WTC11 (cell line): ENCODE data around the gene SUB1. TPM values are rescaled to one million over a fixed set of nuclear protein-coding genes. Genes with fewer than 3 reads are reported as not detected.
"Not testable (repeated sequence)": the region's sequence is repeated elsewhere in the genome, so short reads cannot be mapped to it uniquely, and the experiment has no call there.

Source experiments
- ATAC-seq: fragments of 200-7000 bp; cut with Tn5 transposase; 2 replicates; pipeline ENCODE4 v1.10.0; 2021; ENCODE audit warnings: mild to moderate bottlenecking, moderate library complexity
- CTCF ChIA-PET: fragments of 300-600 bp; sonication (Branson Sonifier 250); formaldehyde crosslinking; loops from one replicate; lab custom pipeline; 2021; ENCODE audit warnings: antibody characterized with exemption; lab: Charles Lee
- POLR2A ChIA-PET: fragments of 350-600 bp; sonication (Branson Sonifier 250); formaldehyde crosslinking; loops from one replicate; lab custom pipeline; 2021; ENCODE audit warnings: antibody characterized with exemption; lab: Charles Lee
- DNase-seq: peaks from one replicate; pipeline ENCODE4 v3.0.0; 2021; ENCODE audit warnings: low spot score
- H3K27ac Mint-ChIP-seq: 2 replicates; pipeline ENCODE4 v1.8.0; 2021; ENCODE audit warnings: mixed read lengths
- H3K27me3 Mint-ChIP-seq: 2 replicates; pipeline ENCODE4 v1.8.0; 2021; ENCODE audit warnings: low read depth, mild to moderate bottlenecking, moderate library complexity, mixed read lengths
- H3K36me3 Mint-ChIP-seq: 2 replicates; pipeline ENCODE4 v1.8.0; 2021; ENCODE audit warnings: mixed read lengths
- H3K4me1 Mint-ChIP-seq: 2 replicates; pipeline ENCODE4 v1.8.0; 2022; ENCODE audit warnings: mixed read lengths
- H3K4me3 Mint-ChIP-seq: 2 replicates; pipeline ENCODE4 v1.8.0; 2021; ENCODE audit warnings: mild to moderate bottlenecking, moderate library complexity, mixed read lengths
- H3K9me3 Mint-ChIP-seq: 2 replicates; pipeline ENCODE4 v1.8.0; 2021; ENCODE audit warnings: mixed read lengths
- CBFB ChIP-seq: sonication (generic); formaldehyde crosslinking; IDR thresholded peaks from 2 replicates; pipeline ENCODE4 v1.8.1; 2022; ENCODE audit warnings: mild to moderate bottlenecking, low read depth, missing genetic modification reagents
- HMGA2 ChIP-seq: fragments of 250-450 bp; sonication (Bioruptor Pico); IDR thresholded peaks from 2 replicates; pipeline ENCODE4 v1.4.0; 2021; ENCODE audit warnings: mild to moderate bottlenecking, moderate library complexity
- IRF2 ChIP-seq: sonication (generic); formaldehyde crosslinking; IDR thresholded peaks from 2 replicates; pipeline ENCODE4 v1.8.0; 2022; ENCODE audit warnings: low read depth, missing genetic modification reagents, borderline replicate concordance
- JUN ChIP-seq: sonication (generic); formaldehyde crosslinking; IDR thresholded peaks from 2 replicates; pipeline ENCODE4 v1.8.0; 2023; ENCODE audit warnings: mild to moderate bottlenecking, missing genetic modification reagents
- NFATC4 ChIP-seq: fragments of 250-450 bp; sonication (Bioruptor Pico); IDR thresholded peaks from 2 replicates; pipeline ENCODE4 v1.9.0; 2021; ENCODE audit warnings: mild to moderate bottlenecking
- NFE2L1 ChIP-seq: sonication (generic); formaldehyde crosslinking; IDR thresholded peaks from 2 replicates; pipeline ENCODE4 v1.8.1; 2023; ENCODE audit warnings: missing genetic modification reagents
- NR2C2 ChIP-seq: sonication (generic); formaldehyde crosslinking; IDR thresholded peaks from 2 replicates; pipeline ENCODE4 v1.8.0; 2022; ENCODE audit warnings: mild to moderate bottlenecking, missing genetic modification reagents
- SMAD3 ChIP-seq: sonication (generic); formaldehyde crosslinking; IDR thresholded peaks from 2 replicates; pipeline ENCODE4 v1.8.0; 2022; ENCODE audit warnings: missing genetic modification reagents, mild to moderate bottlenecking, borderline replicate concordance
- ZNF219 ChIP-seq: sonication (generic); formaldehyde crosslinking; IDR thresholded peaks from 2 replicates; pipeline ENCODE4 v1.8.0; 2023; ENCODE audit warnings: missing genetic modification reagents, mild to moderate bottlenecking, borderline replicate concordance
- ZNF232 ChIP-seq: sonication (generic); formaldehyde crosslinking; IDR thresholded peaks from 2 replicates; pipeline ENCODE4 v1.8.0; 2022; ENCODE audit warnings: mild to moderate bottlenecking, missing genetic modification reagents
- total RNA-seq: library from RNA; stranded (reverse); gene quantifications from 3 replicates; pipeline ENCODE4 v1.2.3, GENCODE V29; 2021
- TF ChIP-seq, protein P1 (sequence below): fragments of 250-450 bp; sonication (Bioruptor Pico); conservative IDR thresholded peaks from 2 replicates; pipeline ENCODE4 v1.9.0; 2021; ENCODE audit warnings: mild to moderate bottlenecking
- TF ChIP-seq, protein P2 (sequence below): sonication (generic); formaldehyde crosslinking; IDR thresholded peaks from 2 replicates; pipeline ENCODE4 v1.8.1; 2023; ENCODE audit warnings: mild to moderate bottlenecking, missing genetic modification reagents, moderate library complexity
- TF ChIP-seq, protein P3 (sequence below): fragments of 200-600 bp; IDR thresholded peaks from 2 replicates; pipeline ENCODE4 v1.8.0; 2022; ENCODE audit warnings: antibody characterized with exemption
- TF ChIP-seq, protein P4 (sequence below): sonication (generic); formaldehyde crosslinking; IDR thresholded peaks from 2 replicates; pipeline ENCODE4 v1.8.1; 2022; ENCODE audit warnings: mild to moderate bottlenecking, moderate library complexity, missing genetic modification reagents

Gene SUB1
- total RNA-seq, 1 experiment from 2014 or later, result 258 TPM

DNA sequence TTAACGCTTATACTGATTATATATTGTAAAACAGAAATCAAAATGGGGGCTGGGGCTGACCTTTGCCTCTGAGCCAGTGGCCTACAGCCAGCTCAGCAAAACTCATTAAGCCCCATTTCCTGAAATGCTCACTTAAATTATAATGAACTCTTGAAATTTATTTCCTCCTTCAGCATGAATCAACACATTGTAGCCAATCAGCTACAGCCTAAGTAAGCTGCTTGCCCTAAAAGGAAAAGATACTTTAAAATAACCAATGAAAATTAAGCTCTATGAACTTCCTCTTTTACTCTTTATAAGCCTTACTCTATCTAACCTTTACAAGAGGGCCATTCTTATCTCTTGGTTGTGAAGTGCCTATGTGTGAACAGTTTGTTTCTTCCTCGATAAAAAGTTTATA lies 33.5 kb upstream of the SUB1 start (continued):
- TF ChIP-seq, protein P1, sequence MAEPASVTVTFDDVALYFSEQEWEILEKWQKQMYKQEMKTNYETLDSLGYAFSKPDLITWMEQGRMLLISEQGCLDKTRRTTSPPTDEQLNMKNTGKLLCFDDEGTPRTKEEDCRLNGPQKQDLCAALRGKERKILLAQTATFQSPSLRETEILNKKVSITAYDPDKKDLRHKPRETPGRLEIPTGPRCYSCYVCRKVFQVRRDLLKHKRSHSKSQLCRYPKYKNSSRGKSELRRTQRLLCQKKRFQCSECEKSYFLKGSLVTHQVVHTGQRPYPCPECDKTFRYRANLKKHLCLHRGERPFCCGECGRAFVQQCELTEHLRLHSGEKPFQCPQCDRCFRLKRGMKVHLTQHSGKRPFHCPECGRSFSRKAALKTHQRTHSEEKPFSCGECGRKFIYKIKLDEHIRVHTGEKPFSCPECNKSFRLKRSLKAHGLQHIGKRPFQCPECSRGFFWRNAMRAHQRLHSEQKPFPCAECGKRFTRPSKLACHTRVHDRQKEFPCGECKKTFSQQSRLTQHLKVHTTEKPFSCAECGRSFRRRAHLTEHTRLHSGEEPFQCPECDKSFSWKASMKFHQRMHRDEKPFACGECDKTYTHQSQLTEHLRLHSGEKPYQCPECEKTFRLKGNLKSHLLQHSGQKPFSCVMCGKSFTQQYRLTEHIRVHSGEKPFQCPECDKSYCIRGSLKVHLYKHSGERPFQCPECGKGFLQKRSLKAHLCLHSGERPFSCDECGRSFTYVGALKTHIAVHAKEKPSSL (CRISPR knock-in tag), result no peak
- no peak for TF ChIP-seq JUN
- no peak for TF ChIP-seq ZNF232 (CRISPR knock-in tag)
- no peak for TF ChIP-seq NFE2L1

DNA sequence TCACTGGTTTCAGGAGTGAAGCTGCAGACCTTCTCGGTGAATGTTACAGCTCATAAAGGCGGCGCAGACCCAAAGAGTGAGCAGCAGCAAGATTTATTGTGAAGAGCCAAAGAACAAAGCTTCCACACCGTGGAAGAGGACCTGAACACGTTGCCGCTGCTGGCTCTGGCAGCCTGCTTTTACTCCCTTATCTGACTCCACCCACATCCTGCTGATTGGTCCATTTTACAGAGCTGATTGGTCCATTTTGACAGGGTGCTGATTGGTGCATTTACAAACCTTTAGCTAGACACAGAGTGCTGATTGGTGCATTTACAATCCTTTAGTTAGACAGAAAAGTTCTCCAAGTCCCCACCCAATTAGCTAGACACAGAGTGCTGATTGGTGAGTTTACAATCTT lies 32.9 kb upstream of the SUB1 start:
- CTCF ChIA-PET, result interaction anchor here (1.4 kb wide), 1 partner anchor 62 kb away, joined by 4 read pairs; no protein-coding TSS in a partner anchor
- H3K4me1 Mint-ChIP-seq, DNase-seq, H3K36me3 Mint-ChIP-seq, ATAC-seq, POLR2A ChIA-PET, H3K4me3 Mint-ChIP-seq, H3K27ac Mint-ChIP-seq, H3K27me3 Mint-ChIP-seq: not testable (repeated sequence)
- peaks cover 24% of the 10 kb centered on the region for H3K9me3 Mint-ChIP-seq

DNA sequence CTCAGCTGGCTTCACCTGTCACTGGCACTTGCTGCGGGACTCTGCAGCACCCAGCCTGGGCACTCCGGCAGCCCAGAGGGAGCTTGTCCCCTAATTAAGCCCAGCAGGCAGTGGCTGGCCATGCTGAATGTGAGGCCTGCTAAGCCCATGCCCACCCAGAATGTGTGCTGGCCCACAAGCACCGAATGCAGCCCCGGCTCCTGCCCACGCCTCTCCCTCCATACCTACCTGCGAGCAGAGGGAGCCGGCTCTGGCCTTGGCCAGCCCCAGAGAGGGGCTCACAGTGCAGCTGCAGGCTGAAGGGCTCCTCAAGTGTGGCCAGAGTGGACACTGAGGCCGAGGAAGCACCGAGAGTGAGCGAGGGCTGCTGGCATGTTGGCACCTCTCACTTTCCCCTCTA lies 32.4 kb upstream of the SUB1 start:
- no peak for DNase-seq
- ChIA-PET POLR2A (no interaction called here), CTCF (no interaction called here)
- H3K4me3 Mint-ChIP-seq, result no peak overlapping the region
- peaks cover 8% of the 10 kb centered on the region for H3K4me1 Mint-ChIP-seq
- peaks cover 8% of the 10 kb centered on the region for H3K27me3 Mint-ChIP-seq
- no peak for TF ChIP-seq NR2C2 (CRISPR knock-in tag)
- TF ChIP-seq NFATC4, result no peak
- no peak for TF ChIP-seq IRF2
- TF ChIP-seq SMAD3 (CRISPR knock-in tag), result no peak
- no peak for TF ChIP-seq HMGA2 (CRISPR knock-in tag)
- no peak for TF ChIP-seq CBFB
- TF ChIP-seq, protein P2, sequence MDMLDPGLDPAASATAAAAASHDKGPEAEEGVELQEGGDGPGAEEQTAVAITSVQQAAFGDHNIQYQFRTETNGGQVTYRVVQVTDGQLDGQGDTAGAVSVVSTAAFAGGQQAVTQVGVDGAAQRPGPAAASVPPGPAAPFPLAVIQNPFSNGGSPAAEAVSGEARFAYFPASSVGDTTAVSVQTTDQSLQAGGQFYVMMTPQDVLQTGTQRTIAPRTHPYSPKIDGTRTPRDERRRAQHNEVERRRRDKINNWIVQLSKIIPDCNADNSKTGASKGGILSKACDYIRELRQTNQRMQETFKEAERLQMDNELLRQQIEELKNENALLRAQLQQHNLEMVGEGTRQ, result no peak
- TF ChIP-seq, protein P3, sequence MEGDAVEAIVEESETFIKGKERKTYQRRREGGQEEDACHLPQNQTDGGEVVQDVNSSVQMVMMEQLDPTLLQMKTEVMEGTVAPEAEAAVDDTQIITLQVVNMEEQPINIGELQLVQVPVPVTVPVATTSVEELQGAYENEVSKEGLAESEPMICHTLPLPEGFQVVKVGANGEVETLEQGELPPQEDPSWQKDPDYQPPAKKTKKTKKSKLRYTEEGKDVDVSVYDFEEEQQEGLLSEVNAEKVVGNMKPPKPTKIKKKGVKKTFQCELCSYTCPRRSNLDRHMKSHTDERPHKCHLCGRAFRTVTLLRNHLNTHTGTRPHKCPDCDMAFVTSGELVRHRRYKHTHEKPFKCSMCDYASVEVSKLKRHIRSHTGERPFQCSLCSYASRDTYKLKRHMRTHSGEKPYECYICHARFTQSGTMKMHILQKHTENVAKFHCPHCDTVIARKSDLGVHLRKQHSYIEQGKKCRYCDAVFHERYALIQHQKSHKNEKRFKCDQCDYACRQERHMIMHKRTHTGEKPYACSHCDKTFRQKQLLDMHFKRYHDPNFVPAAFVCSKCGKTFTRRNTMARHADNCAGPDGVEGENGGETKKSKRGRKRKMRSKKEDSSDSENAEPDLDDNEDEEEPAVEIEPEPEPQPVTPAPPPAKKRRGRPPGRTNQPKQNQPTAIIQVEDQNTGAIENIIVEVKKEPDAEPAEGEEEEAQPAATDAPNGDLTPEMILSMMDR, result no peak
- TF ChIP-seq, protein P4, sequence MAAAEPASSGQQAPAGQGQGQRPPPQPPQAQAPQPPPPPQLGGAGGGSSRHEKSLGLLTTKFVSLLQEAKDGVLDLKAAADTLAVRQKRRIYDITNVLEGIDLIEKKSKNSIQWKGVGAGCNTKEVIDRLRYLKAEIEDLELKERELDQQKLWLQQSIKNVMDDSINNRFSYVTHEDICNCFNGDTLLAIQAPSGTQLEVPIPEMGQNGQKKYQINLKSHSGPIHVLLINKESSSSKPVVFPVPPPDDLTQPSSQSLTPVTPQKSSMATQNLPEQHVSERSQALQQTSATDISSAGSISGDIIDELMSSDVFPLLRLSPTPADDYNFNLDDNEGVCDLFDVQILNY (CRISPR knock-in tag), result no peak
- TF ChIP-seq ZNF219, result no peak
- peaks cover 24% of the 10 kb centered on the region for H3K9me3 Mint-ChIP-seq
- H3K36me3 Mint-ChIP-seq, result no peaks in the 10 kb centered on the region; the same call in 1 of the 2 replicates
- ATAC-seq, result no peak
- no peak overlapping the region for H3K27ac Mint-ChIP-seq

DNA sequence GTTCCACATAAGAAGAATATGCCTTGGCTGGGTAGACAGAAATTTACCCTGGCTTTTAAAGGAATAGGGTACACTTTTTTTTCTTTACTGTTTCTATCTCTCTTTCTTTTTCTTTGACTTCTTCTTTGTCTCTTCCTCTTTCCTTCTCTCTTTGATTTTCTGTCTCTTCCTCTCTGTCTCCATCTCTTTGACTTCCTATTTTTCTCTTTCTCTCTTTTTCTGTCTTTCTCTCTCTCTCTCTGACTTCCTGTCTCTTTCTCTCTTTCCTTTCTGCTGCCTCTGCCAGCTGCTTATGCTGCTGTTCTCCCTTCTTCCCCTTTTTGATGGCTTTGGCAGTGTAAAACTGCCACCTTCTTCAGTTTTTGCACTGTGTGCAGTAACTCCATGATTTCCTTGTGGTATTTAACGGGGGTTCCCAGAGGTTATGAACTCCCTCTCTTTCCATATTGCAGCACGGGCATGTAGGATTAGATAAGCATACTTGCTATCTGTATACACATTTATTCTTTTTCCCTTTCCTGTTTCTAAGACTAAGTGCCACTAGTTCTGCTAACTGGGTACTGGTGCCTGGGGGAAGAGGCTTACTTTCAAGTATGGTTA lies 31.1 kb upstream of the SUB1 start:
- H3K27ac Mint-ChIP-seq, H3K27me3 Mint-ChIP-seq, DNase-seq, H3K36me3 Mint-ChIP-seq, CTCF ChIA-PET, POLR2A ChIA-PET, ATAC-seq, H3K4me3 Mint-ChIP-seq: not testable (repeated sequence)
- Mint-ChIP-seq H3K9me3 (peaks cover 24% of the 10 kb centered on the region), H3K4me1 (peaks cover 11% of the 10 kb centered on the region)
